NCI-H446 (cell line): ENCODE measurements around the gene BYSL.
"Not testable (repeated sequence)": the region's sequence is repeated elsewhere in the genome, so short reads cannot be mapped to it uniquely, and the experiment has no call there.

ENCODE experiments used
- DNase-seq, 2 experiments: peaks; one replicate each; lab custom pipeline; 2025; lab: John Stamatoyannopoulos, UW

BYSL gene

DNA sequence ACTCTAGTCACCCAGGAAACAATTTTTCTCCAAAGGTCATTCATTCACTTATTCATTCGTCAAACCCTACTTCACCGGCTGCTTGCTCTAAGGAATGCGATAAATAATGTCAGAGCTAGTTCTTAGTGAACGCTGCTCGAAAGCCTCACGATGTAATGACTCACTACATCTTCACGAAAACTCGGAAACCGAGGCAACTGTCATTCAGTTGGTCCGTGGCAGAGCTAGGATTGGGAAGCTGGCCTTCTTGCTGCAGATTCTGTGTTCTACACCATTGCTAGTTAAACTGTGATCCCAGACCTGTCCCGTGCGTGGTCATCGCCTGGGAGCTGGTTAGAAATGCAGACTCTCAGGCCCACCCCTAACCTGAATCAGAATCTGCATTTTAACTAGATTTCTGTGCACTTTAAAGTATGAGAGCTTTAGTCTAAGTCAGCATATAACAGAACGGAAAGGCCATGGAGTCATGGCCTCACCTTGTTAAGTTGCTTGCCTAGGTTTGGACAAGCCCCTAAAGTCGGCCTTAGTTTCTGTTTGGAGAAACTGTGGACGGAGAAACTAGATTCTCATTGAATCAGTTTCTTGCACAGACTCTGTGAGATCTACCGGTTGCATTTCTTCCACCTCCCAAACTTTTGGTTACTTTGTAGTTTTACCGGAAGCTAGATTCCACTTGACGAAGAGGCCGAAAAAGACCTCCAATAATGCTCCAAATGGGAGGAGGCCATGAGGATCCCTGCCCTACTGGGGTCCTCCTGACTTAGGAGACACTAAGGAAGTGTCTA, 21.0 kb downstream of the BYSL start:
- no peak for DNase-seq

- not testable (repeated sequence) for DNase-seq
Observed at GRCh38 chr6:41942882-41943281, 21.6 kb downstream of the BYSL start.

GRCh38 chr6:41943456-41943855, 22.2 kb downstream of the BYSL start:
- DNase-seq = no peak

- DNase-seq = no peak
Observed at GRCh38 chr6:41947581-41948220, 26.4 kb downstream of the BYSL start.

- no peak for DNase-seq
Observed at GRCh38 chr6:41954668-41955067, 33.4 kb downstream of the BYSL start.

- no peak for DNase-seq
Observed at GRCh38 chr6:41955412-41955811, 34.1 kb downstream of the BYSL start.

GRCh38 chr6:41957117-41957516, 35.8 kb downstream of the BYSL start:
- DNase-seq = no peak

DNA sequence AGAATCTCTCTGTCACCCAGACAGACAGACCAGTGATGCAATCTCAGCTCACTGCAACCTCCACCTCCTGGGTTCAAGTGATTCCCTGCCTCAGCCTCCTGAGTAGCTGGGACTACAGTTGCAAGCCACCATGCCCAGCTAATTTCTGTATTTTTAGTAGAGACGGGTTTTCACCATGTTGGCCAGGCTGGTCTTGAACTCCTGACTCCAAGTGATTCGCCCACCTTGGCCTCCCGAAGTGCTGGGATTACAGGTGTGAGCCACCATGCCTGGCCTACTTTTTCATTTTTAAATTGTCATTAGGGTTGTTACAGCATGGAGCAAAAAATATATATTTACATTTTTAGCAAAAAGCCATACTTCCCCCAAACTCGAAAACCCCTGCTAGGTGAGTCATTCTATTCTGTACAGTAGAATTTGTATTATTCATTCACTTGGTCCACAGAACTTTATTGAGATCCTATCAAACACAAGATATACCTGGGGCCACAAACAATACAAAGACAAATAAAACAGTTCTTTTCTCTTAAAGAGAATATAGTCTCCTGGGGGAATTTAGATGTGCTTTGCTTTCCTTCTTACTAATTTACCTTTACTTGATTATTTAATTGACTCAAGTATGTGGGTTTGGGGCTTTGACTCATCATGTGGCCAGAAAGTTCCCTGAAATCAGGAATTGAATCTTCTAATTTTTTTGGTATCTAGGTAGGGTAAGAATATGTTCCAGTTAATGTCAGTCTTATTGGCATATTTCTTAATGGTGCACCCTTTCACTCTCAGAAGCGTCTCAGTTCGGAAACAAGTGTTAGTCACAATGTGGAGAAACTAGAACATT, 36.9 kb downstream of the BYSL start:
- no peak for DNase-seq

GRCh38 chr6:41960028-41960427, 38.7 kb downstream of the BYSL start:
- no peak for DNase-seq

DNA sequence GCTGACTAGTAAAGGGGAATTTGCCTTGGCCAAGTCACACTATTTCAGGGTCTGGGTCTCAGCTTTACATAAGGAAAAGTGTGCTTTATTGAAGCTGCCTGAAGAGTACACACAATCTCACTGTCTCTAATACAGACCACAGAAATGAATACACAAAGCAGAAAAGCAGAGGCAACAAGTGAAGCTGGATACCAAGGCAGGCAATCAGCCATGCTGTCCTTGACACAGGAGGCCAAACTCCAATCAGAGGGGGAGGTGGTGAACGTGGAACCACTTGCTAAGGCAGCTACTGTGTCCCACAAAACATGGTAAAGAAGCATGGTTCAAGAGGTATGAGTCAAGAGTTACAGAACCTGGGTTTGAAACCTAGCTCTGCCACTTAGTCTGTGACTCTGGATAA, 42.1 kb downstream of the BYSL start:
- DNase-seq = no peak

GRCh38 chr6:41964201-41964887, 43.0 kb downstream of the BYSL start:
- no peak for DNase-seq

GRCh38 chr6:41965429-41966213, 44.3 kb downstream of the BYSL start:
- no peak for DNase-seq

DNA sequence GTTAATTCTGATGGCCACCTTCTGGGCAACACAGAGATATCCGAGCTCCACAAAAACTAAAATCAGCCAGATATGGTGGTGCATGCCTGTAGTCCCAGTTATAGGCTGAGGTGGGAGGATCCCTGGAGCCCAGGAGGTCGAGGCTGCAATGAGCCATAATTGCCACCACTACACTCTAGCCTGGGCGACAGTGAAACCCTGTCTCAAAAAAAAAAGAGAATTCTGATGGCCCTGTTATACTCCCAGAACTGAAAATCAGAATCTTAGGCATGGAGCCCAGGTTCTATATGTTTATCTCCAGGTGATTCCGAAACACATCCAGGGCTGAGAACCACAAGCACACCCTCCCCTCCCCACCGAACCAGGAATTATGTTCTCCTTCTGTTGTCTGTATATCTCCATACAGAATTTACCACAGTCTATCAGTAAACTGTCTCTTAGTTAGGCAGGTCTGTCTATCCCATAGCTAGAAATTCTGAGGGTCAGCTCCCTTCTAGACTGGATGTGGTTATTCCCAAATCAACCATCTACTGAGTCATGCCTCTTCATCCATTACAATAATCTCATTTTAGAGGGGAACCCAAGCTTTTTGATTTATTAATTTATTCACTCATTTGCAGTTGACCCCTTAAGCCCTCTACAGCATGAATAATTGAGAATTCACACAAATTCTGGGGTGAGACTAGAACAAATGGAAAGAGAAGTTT, 45.1 kb downstream of the BYSL start:
- no peak for DNase-seq

- DNase-seq = no peak
Observed at GRCh38 chr6:41966961-41967311, 45.6 kb downstream of the BYSL start.

DNA sequence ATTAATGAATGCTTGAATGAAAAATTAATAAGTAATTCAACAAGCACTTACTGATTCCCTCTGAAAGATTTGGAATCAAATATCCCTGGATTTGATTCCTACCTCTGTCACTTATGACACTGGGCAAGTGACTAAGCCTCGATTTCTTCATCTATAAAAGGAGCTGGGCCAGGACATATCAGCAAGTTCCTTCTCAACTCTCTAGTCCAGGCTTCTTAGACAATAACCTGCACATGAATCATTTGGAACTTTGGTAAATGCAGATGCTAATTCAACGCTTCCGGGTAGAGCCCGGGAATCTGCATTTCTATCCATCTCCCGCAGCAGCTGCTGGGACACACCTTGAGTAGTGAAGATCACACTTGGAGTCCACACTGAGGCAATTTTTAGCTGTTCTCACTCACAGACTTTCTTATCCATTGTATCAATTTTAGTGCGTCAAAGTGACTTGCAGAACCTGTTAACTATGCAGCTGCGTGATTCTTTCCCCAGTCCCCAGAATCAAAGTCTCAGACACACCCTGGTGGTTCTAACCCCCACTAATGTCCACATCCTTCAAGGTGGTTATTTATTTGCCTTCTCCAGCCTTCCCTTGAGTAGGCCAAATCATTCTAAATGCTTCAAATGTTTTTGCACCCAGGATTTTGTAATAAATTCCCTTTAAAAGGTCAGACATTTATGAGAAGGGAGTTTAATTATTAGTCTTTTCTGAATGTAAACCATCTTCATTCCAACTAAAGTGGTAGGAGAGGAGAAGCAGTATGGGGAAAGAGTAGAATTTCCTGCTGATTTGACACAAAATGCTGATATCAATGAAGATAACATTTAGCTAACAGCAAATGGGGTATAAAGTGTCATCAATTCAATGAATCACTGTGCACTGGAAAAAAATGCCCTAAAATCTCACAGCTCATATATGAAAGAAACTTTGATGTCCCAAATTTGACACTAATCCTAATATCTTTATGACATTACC, 46.3 kb downstream of the BYSL start:
- DNase-seq = no peak

DNA sequence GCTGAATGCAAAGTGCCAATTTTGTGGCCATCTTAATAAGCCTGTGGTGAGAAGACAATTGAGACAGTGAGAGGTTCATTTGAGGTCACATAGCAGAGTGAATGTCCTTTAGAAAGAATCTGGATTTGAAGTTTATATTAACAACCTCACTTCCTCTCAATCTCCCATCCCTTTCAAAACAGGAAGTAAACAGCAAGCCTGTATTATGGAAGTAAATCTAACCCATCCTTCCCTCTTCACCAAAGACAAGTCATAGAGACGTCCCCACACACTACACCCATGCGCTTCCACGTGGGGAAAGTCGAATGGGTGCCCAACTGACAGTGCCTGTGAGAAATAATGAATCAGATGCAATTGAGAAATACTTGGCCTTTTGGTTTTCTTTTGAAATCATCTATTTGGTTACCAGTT, 49.1 kb downstream of the BYSL start:
- no peak for DNase-seq

- peak in 1 of 2 experiments; percentile 11 for DNase-seq
Observed at GRCh38 chr6:41972826-41973225, 51.5 kb downstream of the BYSL start.

- DNase-seq = no peak
Observed at GRCh38 chr6:41974281-41974825, 53.1 kb downstream of the BYSL start.

DNA sequence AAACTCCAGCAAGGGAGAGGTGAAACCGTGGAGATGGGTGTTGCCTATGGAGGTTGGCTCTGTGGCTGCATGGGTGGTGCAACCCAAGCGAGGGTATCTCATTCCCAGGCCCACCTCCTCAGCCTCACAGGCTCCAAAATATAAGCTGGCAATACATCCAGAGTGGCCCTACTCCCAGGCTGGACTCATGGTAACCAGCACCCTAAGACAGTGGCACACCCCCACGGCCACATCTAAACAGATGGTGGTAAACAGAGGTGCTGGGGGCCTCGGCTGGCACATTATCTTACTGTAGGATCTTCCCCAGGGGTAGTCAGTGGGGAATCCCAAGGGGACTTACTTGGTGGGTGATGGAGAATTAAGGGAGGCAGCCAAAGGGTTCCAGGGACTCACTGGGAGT, 54.0 kb downstream of the BYSL start:
- DNase-seq = no peak
